Neural progenitor cell (in vitro differentiated cells): Measurements from ENCODE around the gene GPR107.

Experiments used
- EZH2 ChIP-seq: fragments of 200-600 bp; sonication (generic); IDR thresholded peaks from 2 replicates; pipeline ENCODE4 v1.6.1; 2017; ENCODE audit warnings: antibody characterized with exemption, mild to moderate bottlenecking, moderate library complexity
- EZH2phosphoT487 ChIP-seq: fragments of 200-600 bp; sonication (generic); IDR thresholded peaks from 2 replicates; pipeline ENCODE4 v1.6.1; 2017; ENCODE audit warnings: antibody characterized with exemption
- TF ChIP-seq, protein P1 (sequence below): fragments of 200-600 bp; sonication (generic); IDR thresholded peaks from 2 replicates; pipeline ENCODE4 v1.5.1; 2017; ENCODE audit warnings: antibody characterized with exemption, mild to moderate bottlenecking

DNA sequence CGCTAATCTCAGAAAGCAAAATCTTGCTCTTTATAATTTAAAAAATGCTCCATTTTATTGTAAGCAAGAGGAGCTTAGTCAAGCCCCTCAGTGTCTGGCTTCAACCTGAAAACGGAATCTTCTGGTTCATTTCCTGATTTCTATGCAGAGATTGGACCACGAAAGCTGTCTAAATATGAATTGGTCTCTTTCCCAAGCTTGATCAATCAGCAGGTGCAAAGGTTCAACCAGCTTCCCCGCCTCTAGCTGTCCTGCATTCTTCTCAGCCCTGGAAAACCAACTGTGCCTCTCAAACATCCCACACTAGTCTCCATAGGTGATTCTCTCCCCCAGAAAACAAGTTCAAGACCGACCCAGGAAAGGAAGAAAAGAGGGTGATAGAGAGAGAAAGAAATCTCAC, 45.2 kb upstream of the GPR107 start:
- TF ChIP-seq, protein P1, sequence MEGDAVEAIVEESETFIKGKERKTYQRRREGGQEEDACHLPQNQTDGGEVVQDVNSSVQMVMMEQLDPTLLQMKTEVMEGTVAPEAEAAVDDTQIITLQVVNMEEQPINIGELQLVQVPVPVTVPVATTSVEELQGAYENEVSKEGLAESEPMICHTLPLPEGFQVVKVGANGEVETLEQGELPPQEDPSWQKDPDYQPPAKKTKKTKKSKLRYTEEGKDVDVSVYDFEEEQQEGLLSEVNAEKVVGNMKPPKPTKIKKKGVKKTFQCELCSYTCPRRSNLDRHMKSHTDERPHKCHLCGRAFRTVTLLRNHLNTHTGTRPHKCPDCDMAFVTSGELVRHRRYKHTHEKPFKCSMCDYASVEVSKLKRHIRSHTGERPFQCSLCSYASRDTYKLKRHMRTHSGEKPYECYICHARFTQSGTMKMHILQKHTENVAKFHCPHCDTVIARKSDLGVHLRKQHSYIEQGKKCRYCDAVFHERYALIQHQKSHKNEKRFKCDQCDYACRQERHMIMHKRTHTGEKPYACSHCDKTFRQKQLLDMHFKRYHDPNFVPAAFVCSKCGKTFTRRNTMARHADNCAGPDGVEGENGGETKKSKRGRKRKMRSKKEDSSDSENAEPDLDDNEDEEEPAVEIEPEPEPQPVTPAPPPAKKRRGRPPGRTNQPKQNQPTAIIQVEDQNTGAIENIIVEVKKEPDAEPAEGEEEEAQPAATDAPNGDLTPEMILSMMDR: no peak
- TF ChIP-seq EZH2: no peak
- TF ChIP-seq EZH2phosphoT487: no peak
